ENCODE data around the gene EPN1. TPM values are rescaled to one million over a fixed set of nuclear protein-coding genes. Genes with fewer than 3 reads are reported as not detected.

EPN1 gene
- total and polyA plus RNA-seq, 5 donors from 2014 or later = 6.3 to 46.1 (median 8.1) TPM

- Mint-ChIP-seq H3K36me3 (no peaks in the 10 kb centered on the region), H3K4me3 (peak within 1 kb of the TSS; percentile 79 to 90 (median 85)), H3K4me1 (peaks cover 0 to 46% (median 18%) of the 10 kb centered on the region in 4 donors), H3K27ac (peak within 1 kb of the TSS in 2 of 3 donors; percentile 38 to 62), H3K9me3 (no peaks in the 10 kb centered on the region), H3K27me3 (peaks cover 6% of the 10 kb centered on the region)
- peaks cover 39% of the 10 kb centered on the region for H3K4me1 ChIP-seq (ENCODE audit: control insufficient read depth, insufficient read depth, low read length, poor library complexity, severe bottlenecking)
- peak within 1 kb of the TSS; percentile 26 for H3K4me3 ChIP-seq (ENCODE audit: low read depth, low read length)
- peaks cover 8% of the 10 kb centered on the region for H3K36me3 ChIP-seq (ENCODE audit: control insufficient read depth, insufficient read depth, low read length)
- H3K27me3 ChIP-seq (ENCODE audit: control insufficient read depth, insufficient read depth, low read length) = no peaks in the 10 kb centered on the region
- H3K27ac ChIP-seq (ENCODE audit: insufficient read depth, low read length, poor library complexity, severe bottlenecking) = peak within 1 kb of the TSS; percentile 55
- H3K9me3 ChIP-seq (ENCODE audit: control insufficient read depth in 2 of 2, low read length in 2 of 2) = no peaks in the 10 kb centered on the region
- DNase-seq (peak in 2 of 3 donors; percentile 39 to 55), ATAC-seq (ENCODE audit: low read depth in 2 of 2) (peak in 1 of 2 donors; percentile 20)
Observed at GRCh38 chr19:55647732-55648584, 27.1 kb upstream of the EPN1 start, which contains the start of gene CCDC106. CCDC106 (plus strand) TSS chr19:55648212; CDS start chr19:55649047, 835 bp downstream.

- Mint-ChIP-seq H3K36me3 (no peaks in the 10 kb centered on the region), H3K27ac (no peak overlapping the region), H3K9me3 (no peaks in the 10 kb centered on the region), H3K4me1 (peaks cover 0 to 44% (median 14%) of the 10 kb centered on the region in 4 donors), H3K4me3 (peak overlapping the region; percentile 32 to 79 (median 74)), H3K27me3 (peaks cover 4% of the 10 kb centered on the region)
- H3K4me1 ChIP-seq (ENCODE audit: control insufficient read depth, insufficient read depth, low read length, poor library complexity, severe bottlenecking) = peaks cover 35% of the 10 kb centered on the region
- H3K4me3 ChIP-seq (ENCODE audit: low read depth, low read length) = no peak overlapping the region
- ATAC-seq (ENCODE audit: low read depth in 2 of 2) = no peak
- no peak overlapping the region for H3K27ac ChIP-seq (ENCODE audit: insufficient read depth, low read length, poor library complexity, severe bottlenecking)
- no peak for DNase-seq
- H3K9me3 ChIP-seq (ENCODE audit: control insufficient read depth in 2 of 2, low read length in 2 of 2) = no peaks in the 10 kb centered on the region
- no peaks in the 10 kb centered on the region for H3K27me3 ChIP-seq (ENCODE audit: control insufficient read depth, insufficient read depth, low read length)
- H3K36me3 ChIP-seq (ENCODE audit: control insufficient read depth, insufficient read depth, low read length) = peaks cover 8% of the 10 kb centered on the region
Observed at GRCh38 chr19:55648585-55649267, 26.3 kb upstream of the EPN1 start.

- peaks cover 12% of the 10 kb centered on the region for H3K27me3 Mint-ChIP-seq
- Histone ChIP-seq H3K36me3 (ENCODE audit: control insufficient read depth, insufficient read depth, low read length) (peaks cover 8% of the 10 kb centered on the region), H3K4me3 (ENCODE audit: low read depth, low read length) (no peak overlapping the region), H3K9me3 (ENCODE audit: control insufficient read depth in 2 of 2, low read length in 2 of 2) (no peaks in the 10 kb centered on the region), H3K27me3 (ENCODE audit: control insufficient read depth, insufficient read depth, low read length) (no peaks in the 10 kb centered on the region), H3K27ac (ENCODE audit: insufficient read depth, low read length, poor library complexity, severe bottlenecking) (no peak overlapping the region), H3K4me1 (ENCODE audit: control insufficient read depth, insufficient read depth, low read length, poor library complexity, severe bottlenecking) (peaks cover 27% of the 10 kb centered on the region)
- ATAC-seq (ENCODE audit: low read depth in 2 of 2) = no peak
- DNase-seq = no peak
- peak overlapping the region in 1 of 3 donors; percentile 56 for H3K27ac Mint-ChIP-seq
- H3K4me1 Mint-ChIP-seq = peaks cover 0 to 38% (median 11%) of the 10 kb centered on the region in 4 donors
- H3K9me3 Mint-ChIP-seq = peaks cover 0 to 2% (median 0%) of the 10 kb centered on the region in 7 donors
- peak overlapping the region; percentile 55 to 84 (median 76) for H3K4me3 Mint-ChIP-seq
- H3K36me3 Mint-ChIP-seq = no peaks in the 10 kb centered on the region
Observed at GRCh38 chr19:55649268-55650125, 25.5 kb upstream of the EPN1 start.

GRCh38 chr19:55650126-55650557 is 24.9 kb upstream of the EPN1 start:
- H3K27ac Mint-ChIP-seq = peak overlapping the region in 2 of 3 donors; percentile 56 to 62

GRCh38 chr19:55650602-55651230 is 24.3 kb upstream of the EPN1 start:
- Histone ChIP-seq H3K36me3 (ENCODE audit: control insufficient read depth, insufficient read depth, low read length) (no peaks in the 10 kb centered on the region), H3K9me3 (ENCODE audit: control insufficient read depth in 2 of 2, low read length in 2 of 2) (no peaks in the 10 kb centered on the region), H3K27ac (ENCODE audit: insufficient read depth, low read length, poor library complexity, severe bottlenecking) (no peak overlapping the region), H3K27me3 (ENCODE audit: control insufficient read depth, insufficient read depth, low read length) (no peaks in the 10 kb centered on the region), H3K4me3 (ENCODE audit: low read depth, low read length) (no peak overlapping the region), H3K4me1 (ENCODE audit: control insufficient read depth, insufficient read depth, low read length, poor library complexity, severe bottlenecking) (peaks cover 24% of the 10 kb centered on the region)
- Mint-ChIP-seq H3K27me3 (peaks cover 14% of the 10 kb centered on the region), H3K27ac (peak overlapping the region in 1 of 3 donors; percentile 31), H3K4me1 (peaks cover 0 to 35% (median 10%) of the 10 kb centered on the region in 4 donors), H3K9me3 (peaks cover 0 to 2% (median 0%) of the 10 kb centered on the region in 7 donors), H3K4me3 (peak overlapping the region; percentile 29 to 72 (median 58)), H3K36me3 (peaks cover 1% of the 10 kb centered on the region)
- ATAC-seq (ENCODE audit: low read depth in 2 of 2) (no peak), DNase-seq (no peak)

More at GRCh38 chr19:55650126-55650557, 24.9 kb upstream of the EPN1 start:
- no peak overlapping the region for H3K4me3 ChIP-seq (ENCODE audit: low read depth, low read length)
- no peak overlapping the region for H3K27ac ChIP-seq (ENCODE audit: insufficient read depth, low read length, poor library complexity, severe bottlenecking)
- H3K36me3 ChIP-seq (ENCODE audit: control insufficient read depth, insufficient read depth, low read length) = peaks cover 4% of the 10 kb centered on the region
- H3K4me1 Mint-ChIP-seq = peaks cover 0 to 36% (median 11%) of the 10 kb centered on the region in 4 donors
- ATAC-seq (ENCODE audit: low read depth in 2 of 2) (no peak), DNase-seq (no peak)
- no peaks in the 10 kb centered on the region for H3K9me3 ChIP-seq (ENCODE audit: control insufficient read depth in 2 of 2, low read length in 2 of 2)
- no peaks in the 10 kb centered on the region for H3K36me3 Mint-ChIP-seq
- peaks cover 21% of the 10 kb centered on the region for H3K4me1 ChIP-seq (ENCODE audit: control insufficient read depth, insufficient read depth, low read length, poor library complexity, severe bottlenecking)
- peaks cover 0 to 2% (median 0%) of the 10 kb centered on the region in 7 donors for H3K9me3 Mint-ChIP-seq
- peaks cover 14% of the 10 kb centered on the region for H3K27me3 Mint-ChIP-seq
- H3K27me3 ChIP-seq (ENCODE audit: control insufficient read depth, insufficient read depth, low read length) = no peaks in the 10 kb centered on the region
- peak overlapping the region; percentile 55 to 76 (median 64) for H3K4me3 Mint-ChIP-seq

GRCh38 chr19:55651236-55651635 is 23.8 kb upstream of the EPN1 start:
- Histone ChIP-seq H3K36me3 (ENCODE audit: control insufficient read depth, insufficient read depth, low read length) (no peaks in the 10 kb centered on the region), H3K4me1 (ENCODE audit: control insufficient read depth, insufficient read depth, low read length, poor library complexity, severe bottlenecking) (peaks cover 29% of the 10 kb centered on the region), H3K9me3 (ENCODE audit: control insufficient read depth in 2 of 2, low read length in 2 of 2) (no peaks in the 10 kb centered on the region), H3K27me3 (ENCODE audit: control insufficient read depth, insufficient read depth, low read length) (no peaks in the 10 kb centered on the region), H3K27ac (ENCODE audit: insufficient read depth, low read length, poor library complexity, severe bottlenecking) (no peak overlapping the region), H3K4me3 (ENCODE audit: low read depth, low read length) (no peak overlapping the region)
- H3K27me3 Mint-ChIP-seq = peaks cover 14% of the 10 kb centered on the region
- peaks cover 0 to 39% (median 15%) of the 10 kb centered on the region in 4 donors for H3K4me1 Mint-ChIP-seq
- H3K36me3 Mint-ChIP-seq = peaks cover 5% of the 10 kb centered on the region
- H3K9me3 Mint-ChIP-seq = peaks cover 0 to 2% (median 0%) of the 10 kb centered on the region in 7 donors
- DNase-seq (no peak), ATAC-seq (ENCODE audit: low read depth in 2 of 2) (no peak)
- H3K4me3 Mint-ChIP-seq = peak overlapping the region in 2 of 4 donors; percentile 51 to 55
- no peak overlapping the region for H3K27ac Mint-ChIP-seq

Data from CD4-positive, CD25-positive, alpha-beta regulatory T cell (primary cell).